Measurements from ENCODE around the gene ZC3H12A.

- TF ChIP-seq CEBPB (IDR thresholded peaks at IDR 0.05) (no peak), TCF12 (IDR thresholded peaks at IDR 0.05; ENCODE audit: low read depth) (no peak), MAX (IDR thresholded peaks at IDR 0.05) (no peak), NFIC (IDR thresholded peaks at IDR 0.05) (no peak), EP300 (IDR thresholded peaks at IDR 0.05; ENCODE audit: borderline replicate concordance) (no peak), TEAD4 (IDR thresholded peaks at IDR 0.05) (no peak), EGR1 (IDR thresholded peaks at IDR 0.05) (no peak), CREB1 (IDR thresholded peaks at IDR 0.05; ENCODE audit: low read depth) (no peak), USF1 (IDR thresholded peaks at IDR 0.05) (no peak), YY1 (IDR thresholded peaks at IDR 0.05; ENCODE audit: low read depth) (no peak)
Observed at GRCh38 chr1:37519613-37520012, 45.2 kb downstream of the ZC3H12A start.

Measured in Ishikawa (cell line).